H9 (cell line): ENCODE data around the gene MRPL2. TPM values are rescaled to one million over a fixed set of nuclear protein-coding genes. Genes with fewer than 3 reads are reported as not detected.

Experiments
- DNase-seq: peaks from one replicate; pipeline ENCODE4 v3.0.0-alpha.2; 2017
- H2AFZ ChIP-seq: one replicate; pipeline ENCODE4 v1.6.1; 2013; ENCODE audit warnings: mild to moderate bottlenecking, low read length, control low read depth, moderate library complexity
- H2AK5ac ChIP-seq: 2 replicates; pipeline ENCODE4 v1.6.1; 2013; ENCODE audit warnings: low read length, control low read depth, mixed read lengths; ENCODE audit not compliant: insufficient read length
- H2BK120ac ChIP-seq: one replicate; pipeline ENCODE4 v1.6.1; 2013; ENCODE audit warnings: low read depth, mild to moderate bottlenecking, low read length, control low read depth, inconsistent platforms; ENCODE audit not compliant: poor library complexity, severe bottlenecking
- H2BK12ac ChIP-seq: 2 replicates; pipeline ENCODE4 v1.6.1; 2013; ENCODE audit warnings: low read length, control low read depth, mixed read lengths, low read depth; ENCODE audit not compliant: insufficient read length
- H2BK15ac ChIP-seq: 2 replicates; pipeline ENCODE4 v1.6.1; 2013; ENCODE audit warnings: low read depth, low read length, control low read depth
- H2BK20ac ChIP-seq: one replicate; pipeline ENCODE4 v1.6.1; 2013; ENCODE audit warnings: low read depth, mild to moderate bottlenecking, low read length, control low read depth, inconsistent platforms; ENCODE audit not compliant: poor library complexity, severe bottlenecking
- H2BK5ac ChIP-seq: 2 replicates; pipeline ENCODE4 v1.6.1; 2013; ENCODE audit warnings: low read length, control low read depth, mixed read lengths; ENCODE audit not compliant: insufficient read length
- H3K14ac ChIP-seq: 2 replicates; pipeline ENCODE4 v1.6.1; 2013; ENCODE audit warnings: low read length, control low read depth; ENCODE audit not compliant: insufficient read depth
- H3K18ac ChIP-seq: 2 replicates; pipeline ENCODE4 v1.6.1; 2013; ENCODE audit warnings: low read depth, mild to moderate bottlenecking, mixed read lengths, low read length, control low read depth; ENCODE audit not compliant: insufficient read length
- H3K23ac ChIP-seq: 2 replicates; pipeline ENCODE4 v1.6.1; 2013; ENCODE audit warnings: low read length, control low read depth, mixed read lengths, low read depth; ENCODE audit not compliant: insufficient read length
- H3K23me2 ChIP-seq: 2 replicates; pipeline ENCODE4 v1.6.1; 2013; ENCODE audit warnings: low read depth, mild to moderate bottlenecking, mixed read lengths, low read length, control low read depth; ENCODE audit not compliant: insufficient read length, poor library complexity, severe bottlenecking
- H3K27ac ChIP-seq: 2 replicates; pipeline ENCODE4 v1.5.1; 2013; ENCODE audit warnings: low read length, control low read depth, mixed read lengths, low read depth; ENCODE audit not compliant: insufficient read length
- H3K27me3 ChIP-seq: 2 replicates; pipeline ENCODE4 v1.6.1; 2013; ENCODE audit warnings: low read length, control low read depth, inconsistent platforms; ENCODE audit not compliant: insufficient read depth
- H3K4ac ChIP-seq: 2 replicates; pipeline ENCODE4 v1.6.1; 2013; ENCODE audit warnings: low read depth, mild to moderate bottlenecking, control low read depth, inconsistent platforms, low read length, moderate library complexity
- H3K4me1 ChIP-seq: 2 replicates; pipeline ENCODE4 v1.6.1; 2013; ENCODE audit warnings: low read length, control low read depth, inconsistent platforms; ENCODE audit not compliant: insufficient read depth
- H3K4me2 ChIP-seq: 2 replicates; pipeline ENCODE4 v1.6.1; 2013; ENCODE audit warnings: low read length, control low read depth, mixed read lengths; ENCODE audit not compliant: insufficient read length, insufficient read depth
- H3K56ac ChIP-seq: 2 replicates; pipeline ENCODE4 v1.6.1; 2013; ENCODE audit warnings: low read depth, mild to moderate bottlenecking, mixed read lengths, low read length, control low read depth; ENCODE audit not compliant: insufficient read length
- H3K79me1 ChIP-seq: 2 replicates; pipeline ENCODE4 v1.6.1; 2013; ENCODE audit warnings: low read depth, mild to moderate bottlenecking, moderate library complexity, low read length, control low read depth, inconsistent platforms; ENCODE audit not compliant: insufficient read depth, poor library complexity, severe bottlenecking
- H3K79me2 ChIP-seq: 2 replicates; pipeline ENCODE4 v1.6.1; 2013; ENCODE audit warnings: low read length, control low read depth, inconsistent platforms; ENCODE audit not compliant: insufficient read depth
- H3K9ac ChIP-seq: 2 replicates; pipeline ENCODE4 v1.6.1; 2013; ENCODE audit warnings: low read length, control low read depth, mixed read lengths; ENCODE audit not compliant: insufficient read length; ENCODE audit errors: extremely low read depth
- H3K9me3 ChIP-seq: one replicate; pipeline ENCODE4 v1.6.1; 2013; ENCODE audit warnings: low read depth, low read length, inconsistent platforms; ENCODE audit not compliant: control insufficient read depth
- H3T11ph ChIP-seq: one replicate; pipeline ENCODE4 v1.6.1; 2013; ENCODE audit warnings: mild to moderate bottlenecking, low read length, control low read depth, inconsistent platforms
- H4K20me1 ChIP-seq: one replicate; pipeline ENCODE4 v1.6.1; 2013; ENCODE audit not compliant: control insufficient read depth, insufficient read length, insufficient read depth
- H4K5ac ChIP-seq: 2 replicates; pipeline ENCODE4 v1.6.1; 2013; ENCODE audit warnings: low read depth, mild to moderate bottlenecking, mixed read lengths, low read length, control low read depth; ENCODE audit not compliant: insufficient read length
- H4K8ac ChIP-seq: replicated peaks from 2 replicates; pipeline ENCODE4 v1.6.1; 2013; ENCODE audit warnings: low read length, control low read depth, mixed read lengths, low read depth; ENCODE audit not compliant: insufficient read length
- H4K91ac ChIP-seq: 2 replicates; pipeline ENCODE4 v1.6.1; 2013; ENCODE audit warnings: low read depth, mild to moderate bottlenecking, moderate library complexity, mixed read lengths, low read length, control low read depth; ENCODE audit not compliant: insufficient read length
- H3K27ac Mint-ChIP-seq, 3 experiments: 2 replicates in 2 of 3; 3 replicates in 1 of 3; pipeline ENCODE4 v1.8.0; 2020 to 2021; ENCODE audit warnings: mixed read lengths in 3 of 3, mild to moderate bottlenecking in 1 of 3, moderate library complexity in 1 of 3
- H3K27me3 Mint-ChIP-seq: 2 replicates; pipeline ENCODE4 v1.8.0; 2021; ENCODE audit warnings: low read depth, mild to moderate bottlenecking, moderate library complexity, mixed read lengths
- H3K36me3 Mint-ChIP-seq, 3 experiments: 2 replicates in 2 of 3; 3 replicates in 1 of 3; pipeline ENCODE4 v1.8.0; 2020 to 2021; ENCODE audit warnings: low read depth in 3 of 3, mixed read lengths in 3 of 3; ENCODE audit not compliant: insufficient read depth in 1 of 3
- H3K4me1 Mint-ChIP-seq, 2 experiments: 2 replicates each; pipeline ENCODE4 v1.8.0; 2020; ENCODE audit warnings: mixed read lengths in 2 of 2
- H3K4me3 Mint-ChIP-seq, 2 experiments: 2 replicates in 1 of 2; 3 replicates in 1 of 2; pipeline ENCODE4 v1.8.0; 2020 to 2021; ENCODE audit warnings: mild to moderate bottlenecking in 2 of 2, mixed read lengths in 2 of 2, moderate library complexity in 1 of 2
- H3K9me3 Mint-ChIP-seq, 2 experiments: 2 replicates in 1 of 2; 3 replicates in 1 of 2; pipeline ENCODE4 v1.8.0; 2020; ENCODE audit warnings: mild to moderate bottlenecking in 2 of 2, mixed read lengths in 2 of 2, moderate library complexity in 1 of 2
- WGBS: extraction: QIAGEN DNeasy Blood & Tissue Kit; methylation state at CpG from one replicate; pipeline ENCODE4 v1.1.7; 2013; ENCODE audit warnings: missing lambda C conversion rate, low lambda C conversion rate, mixed read lengths; ENCODE audit not compliant: insufficient read length; ENCODE audit errors: extremely low coverage; 5-methylcytosine and 5-hydroxymethylcytosine counted together
- total RNA-seq: library from RNA; stranded (reverse); gene quantifications from 2 replicates; pipeline ENCODE4 v1.2.1, GENCODE V29; 2021
- TF ChIP-seq, protein P1 (sequence below): fragments of 200-600 bp; sonication (generic); conservative IDR thresholded peaks from 3 replicates; pipeline ENCODE4 v1.8.0; 2021; ENCODE audit warnings: antibody characterized with exemption, mild to moderate bottlenecking

Gene MRPL2
- total RNA-seq, 1 experiment from 2014 or later = 74.4 TPM

DNA sequence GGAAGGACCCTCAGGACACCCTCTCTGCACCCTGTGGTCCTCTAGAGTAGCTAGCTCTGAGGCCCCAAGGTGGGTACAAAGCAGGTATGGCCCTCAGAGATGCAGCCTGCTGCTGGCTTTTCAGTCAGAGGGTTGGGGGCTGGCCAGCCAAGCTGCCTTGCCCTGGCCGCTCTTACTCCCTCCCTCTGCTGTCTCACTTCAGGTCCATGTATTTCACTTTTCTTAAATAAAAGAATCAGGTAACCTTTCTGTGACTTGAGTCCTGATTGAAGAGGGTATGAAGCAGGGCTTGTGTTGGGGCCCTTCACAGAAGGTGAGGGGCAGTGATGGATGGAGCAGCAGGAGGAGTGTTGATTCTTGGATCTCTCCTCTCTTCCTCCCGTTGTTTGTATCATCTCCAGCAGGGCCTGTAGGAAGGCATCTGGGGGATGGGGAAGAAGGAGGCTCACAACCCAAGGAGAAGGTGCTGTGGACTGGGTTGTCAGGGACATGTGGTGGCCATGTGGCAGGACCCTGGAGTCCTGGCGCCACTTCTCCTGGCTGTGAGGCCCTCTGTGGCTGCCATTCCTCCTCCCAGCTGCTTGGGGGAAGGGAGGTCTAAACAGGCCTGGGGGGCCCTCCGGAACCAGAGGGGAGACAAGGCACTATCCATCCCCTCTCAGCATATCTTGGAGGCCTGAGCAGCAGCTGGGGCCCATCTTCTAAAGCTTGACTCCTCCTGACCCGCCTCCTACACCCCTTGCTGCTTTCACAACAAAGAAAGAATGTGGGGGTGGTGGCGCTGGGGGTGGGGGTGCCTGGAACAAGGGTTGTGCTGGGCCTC is 15.8 kb upstream of the MRPL2 start:
- H3K27me3 ChIP-seq = no peaks in the 10 kb centered on the region
- H2BK12ac ChIP-seq = no peak overlapping the region
- no peak overlapping the region for H3K23ac ChIP-seq
- H2BK5ac ChIP-seq = no peak overlapping the region
- H4K5ac ChIP-seq = no peak overlapping the region
- H3K18ac ChIP-seq = no peak overlapping the region
- H4K20me1 ChIP-seq = no peaks in the 10 kb centered on the region
- H2BK120ac ChIP-seq = no peak overlapping the region
- H3K9ac ChIP-seq = no peak overlapping the region
- H3K27ac ChIP-seq = no peak overlapping the region
- WGBS = no CpG with 5 or more reads among the region's 6 CpGs
- H3K79me2 ChIP-seq = peaks cover 17% of the 10 kb centered on the region; the same call in 1 of the 2 replicates
- no peak overlapping the region for H3K4ac ChIP-seq
- no peaks in the 10 kb centered on the region for H3K9me3 ChIP-seq
- peak overlapping the region; percentile 60 for H3K4me2 ChIP-seq
- H3K23me2 ChIP-seq = peaks cover 10% of the 10 kb centered on the region
- Mint-ChIP-seq H3K9me3 (no peaks in the 10 kb centered on the region), H3K4me1 (peaks cover 30 to 63% of the 10 kb centered on the region in 2 experiments), H3K4me3 (peak overlapping the region; percentile 72 to 81), H3K27me3 (no peaks in the 10 kb centered on the region), H3K27ac (no peak overlapping the region), H3K36me3 (peaks cover 10 to 23% (median 22%) of the 10 kb centered on the region in 3 experiments)
- H3K4me1 ChIP-seq = peaks cover 13% of the 10 kb centered on the region
- no peak overlapping the region for H4K91ac ChIP-seq
- H3K14ac ChIP-seq = no peak overlapping the region
- no peak overlapping the region for H4K8ac ChIP-seq
- no peak overlapping the region for H2BK20ac ChIP-seq
- peaks cover 7% of the 10 kb centered on the region for H3K79me1 ChIP-seq
- H3K56ac ChIP-seq = no peak overlapping the region
- H3T11ph ChIP-seq = no peak overlapping the region
- no peak overlapping the region for H2BK15ac ChIP-seq
- no peak overlapping the region for H2AFZ ChIP-seq
- H2AK5ac ChIP-seq = no peak overlapping the region
- TF ChIP-seq, protein P1, sequence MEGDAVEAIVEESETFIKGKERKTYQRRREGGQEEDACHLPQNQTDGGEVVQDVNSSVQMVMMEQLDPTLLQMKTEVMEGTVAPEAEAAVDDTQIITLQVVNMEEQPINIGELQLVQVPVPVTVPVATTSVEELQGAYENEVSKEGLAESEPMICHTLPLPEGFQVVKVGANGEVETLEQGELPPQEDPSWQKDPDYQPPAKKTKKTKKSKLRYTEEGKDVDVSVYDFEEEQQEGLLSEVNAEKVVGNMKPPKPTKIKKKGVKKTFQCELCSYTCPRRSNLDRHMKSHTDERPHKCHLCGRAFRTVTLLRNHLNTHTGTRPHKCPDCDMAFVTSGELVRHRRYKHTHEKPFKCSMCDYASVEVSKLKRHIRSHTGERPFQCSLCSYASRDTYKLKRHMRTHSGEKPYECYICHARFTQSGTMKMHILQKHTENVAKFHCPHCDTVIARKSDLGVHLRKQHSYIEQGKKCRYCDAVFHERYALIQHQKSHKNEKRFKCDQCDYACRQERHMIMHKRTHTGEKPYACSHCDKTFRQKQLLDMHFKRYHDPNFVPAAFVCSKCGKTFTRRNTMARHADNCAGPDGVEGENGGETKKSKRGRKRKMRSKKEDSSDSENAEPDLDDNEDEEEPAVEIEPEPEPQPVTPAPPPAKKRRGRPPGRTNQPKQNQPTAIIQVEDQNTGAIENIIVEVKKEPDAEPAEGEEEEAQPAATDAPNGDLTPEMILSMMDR = no peak
- DNase-seq = no peak
